Loucy (cell line): ENCODE results near the gene TANGO2.

ENCODE experiments used
- CTCF ChIP-seq: fragments of 200-600 bp; sonication (generic); conservative IDR thresholded peaks from 2 replicates; pipeline ENCODE4 v1.5.1; 2014; ENCODE audit warnings: mild to moderate bottlenecking, antibody characterized with exemption, low read length
- EZH2phosphoT487 ChIP-seq: fragments of 200-600 bp; IDR thresholded peaks from 2 replicates; pipeline ENCODE4 v1.6.1; 2018; ENCODE audit warnings: antibody characterized with exemption, mild to moderate bottlenecking, moderate library complexity, borderline replicate concordance

DNA sequence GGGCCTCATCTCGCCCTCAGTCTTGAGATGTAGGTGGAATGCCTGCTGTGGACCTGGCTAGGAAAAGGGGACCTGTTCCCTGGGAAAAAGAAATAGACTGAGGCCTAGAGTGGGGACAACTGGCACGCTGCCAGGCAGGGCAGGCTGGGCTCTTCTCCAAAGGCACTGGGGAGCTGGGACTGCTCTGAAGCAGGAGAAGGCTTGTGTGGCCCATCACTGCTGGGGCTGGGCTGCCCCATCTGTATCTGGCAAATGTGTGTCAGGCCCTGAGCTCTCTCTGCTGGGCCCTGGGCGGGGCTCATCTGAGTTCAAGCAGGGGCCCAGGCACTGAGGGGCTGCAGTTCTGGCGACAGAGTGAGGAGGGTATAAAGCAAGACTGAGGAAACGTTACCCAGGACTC lies 37.2 kb upstream of the TANGO2 start:
- TF ChIP-seq CTCF (no peak), EZH2phosphoT487 (no peak)
